Activated naive CD4-positive, alpha-beta T cell treated with anti-CD3 and anti-CD28 coated beads, Interleukin-2, amount 50 U/mL, for 16 hours (primary cell): ENCODE results near the gene ARHGAP1.
A peak's percentile ranks its signal among the peaks of the same experiment; 100 is the strongest.

Experiments used
- DNase-seq: peaks from one replicate; pipeline ENCODE4 v3.0.0-alpha.2; 2020

ARHGAP1 gene

GRCh38 chr11:46700241-46701077 is at the start of gene ARHGAP1, which contains the start of gene ZNF408:
Gene ARHGAP1, minus strand, starts transcription at chr11:46700619. Its CDS starts 4,512 bp downstream, at chr11:46696107.
Gene ZNF408, plus strand, starts transcription at chr11:46701031. Its CDS starts 17 bp downstream, at chr11:46701048.
- DNase-seq, result peak; percentile 99

DNA sequence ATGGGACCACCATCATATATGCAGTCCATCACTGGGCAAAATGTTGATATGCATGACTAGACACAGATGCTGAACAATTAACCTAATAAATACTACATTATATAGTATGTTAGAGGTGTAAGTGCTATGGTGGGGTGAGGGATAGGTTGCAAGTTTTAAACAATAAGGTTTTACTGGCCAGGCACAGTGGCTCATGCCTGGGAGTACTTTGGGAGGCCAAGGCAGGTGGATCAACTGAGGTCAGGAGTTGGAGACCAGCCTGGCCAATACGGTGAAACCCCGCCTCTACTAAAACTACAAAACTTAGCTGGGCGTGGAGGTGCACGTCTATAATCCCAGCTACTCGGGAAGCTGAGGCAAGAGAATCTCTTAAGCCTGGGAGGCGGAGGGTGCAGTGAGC is 46.7 kb upstream of the ARHGAP1 start:
- no peak for DNase-seq

GRCh38 chr11:46745995-46746394 is 45.6 kb upstream of the ARHGAP1 start:
- no peak for DNase-seq

- no peak for DNase-seq
These were observed 44.9 kb upstream of the ARHGAP1 start for GRCh38 chr11:46745328-46745727.

DNA sequence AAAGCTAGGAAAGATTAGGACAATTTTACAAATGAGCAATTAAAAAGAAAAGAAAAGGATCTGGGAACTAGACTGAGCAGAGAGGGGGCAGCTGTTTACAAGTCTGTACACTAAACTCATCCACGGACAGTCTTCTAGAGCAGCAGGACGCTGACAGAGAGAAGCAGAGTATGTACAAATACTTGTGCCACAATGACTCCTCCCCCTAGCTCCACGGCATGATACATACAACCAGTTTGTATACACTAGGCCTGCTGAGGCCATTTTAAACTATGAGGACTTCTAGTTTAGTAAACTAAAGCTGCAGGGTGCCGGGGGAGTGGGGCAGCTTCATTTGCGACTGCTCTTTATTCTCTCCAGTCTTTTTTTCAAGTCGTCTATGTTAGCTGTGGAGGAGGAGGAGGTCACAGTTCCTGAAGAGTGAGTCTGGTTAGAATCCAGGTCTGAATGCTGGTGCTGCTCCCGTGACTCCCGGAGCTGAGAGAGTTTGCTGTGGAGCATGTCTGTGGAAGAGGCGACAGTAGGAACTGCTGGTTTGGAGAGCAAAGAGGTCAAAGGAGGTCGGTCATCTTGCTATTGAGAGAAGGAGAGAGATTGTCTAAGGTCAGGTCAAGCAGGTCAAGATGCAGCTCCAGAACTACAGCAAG is 43.4 kb upstream of the ARHGAP1 start:
- no peak for DNase-seq

GRCh38 chr11:46743043-46743442 is 42.6 kb upstream of the ARHGAP1 start:
- DNase-seq, result no peak

DNA sequence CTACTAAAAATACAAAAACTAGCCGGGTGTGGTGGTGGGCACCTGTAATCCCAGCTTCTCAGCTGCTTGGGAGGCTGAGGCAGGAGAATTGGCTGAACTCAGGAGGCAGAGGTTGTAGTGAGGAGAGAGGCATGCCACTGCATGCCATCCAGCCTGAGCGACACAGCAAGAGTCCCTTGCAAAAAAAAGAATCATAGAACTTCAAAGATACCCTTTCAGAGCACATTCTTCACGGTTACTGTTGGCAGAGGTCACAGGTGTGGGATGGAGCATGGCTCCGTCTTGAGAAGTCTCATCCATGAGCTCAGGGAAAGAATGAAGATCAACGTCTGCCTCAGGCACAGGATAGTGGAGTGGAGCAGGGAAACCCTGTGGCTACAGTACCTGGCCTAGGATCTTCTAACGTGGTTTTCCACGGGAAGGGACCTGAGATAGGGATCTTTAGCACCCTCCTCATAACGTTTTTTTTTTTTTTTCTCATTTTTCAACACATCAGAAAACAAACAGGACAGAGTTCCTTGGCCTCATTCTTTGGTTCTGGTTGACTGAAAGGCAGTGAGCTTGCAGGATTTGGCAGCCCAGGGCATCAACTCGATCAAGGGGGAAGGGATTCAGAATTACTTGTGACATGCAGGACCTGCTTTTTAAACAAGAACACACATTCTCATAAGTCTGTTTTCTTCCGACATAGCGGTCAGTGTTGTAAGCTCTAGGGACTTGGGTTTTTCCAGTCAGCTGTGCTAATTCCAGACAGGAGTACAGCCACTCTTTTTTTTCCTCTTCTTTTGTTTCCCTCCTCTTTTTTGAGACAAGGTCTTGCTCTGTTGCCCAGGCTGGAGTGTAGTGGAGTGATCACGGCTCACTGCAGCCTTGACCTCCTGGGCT is 41.4 kb upstream of the ARHGAP1 start:
- DNase-seq, result no peak

DNA sequence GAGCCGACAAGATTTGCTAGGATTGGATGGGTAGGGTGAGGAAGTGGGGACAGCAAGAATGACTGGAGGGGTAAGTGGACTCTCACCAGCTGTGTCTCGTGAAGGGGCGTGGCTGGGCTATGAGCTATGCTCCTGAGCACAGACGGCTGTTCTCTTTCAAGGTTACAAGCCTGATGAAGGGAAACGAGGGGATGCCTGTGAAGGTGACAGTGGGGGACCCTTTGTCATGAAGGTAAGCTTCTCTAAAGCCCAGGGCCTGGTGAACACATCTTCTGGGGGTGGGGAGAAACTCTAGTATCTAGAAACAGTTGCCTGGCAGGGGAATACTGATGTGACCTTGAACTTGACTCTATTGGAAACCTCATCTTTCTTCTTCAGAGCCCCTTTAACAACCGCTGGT is 38.5 kb upstream of the ARHGAP1 start:
- DNase-seq, result no peak

- no peak for DNase-seq
These were observed 37.3 kb upstream of the ARHGAP1 start for GRCh38 chr11:46737699-46738098.

GRCh38 chr11:46736615-46737014 is 36.2 kb upstream of the ARHGAP1 start:
- no peak for DNase-seq

DNA sequence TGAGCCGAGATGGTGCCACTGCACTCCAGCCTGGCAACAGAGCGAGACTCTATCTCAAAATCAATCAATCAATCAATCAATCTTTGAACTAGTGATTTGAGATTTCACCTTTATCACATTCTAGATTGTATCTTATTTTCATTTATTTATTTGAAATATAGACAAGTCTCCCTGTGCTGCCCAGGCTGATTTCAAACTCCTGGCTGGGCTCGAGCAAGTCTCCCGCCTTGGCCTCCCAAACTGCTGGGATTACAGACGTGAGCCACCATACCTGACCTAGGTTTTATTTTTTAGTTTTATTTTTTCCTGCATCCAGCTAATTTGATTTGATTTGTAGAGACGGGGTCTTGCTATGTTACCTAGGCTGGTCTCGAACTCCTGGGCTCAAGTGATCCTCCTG is 35.7 kb upstream of the ARHGAP1 start:
- no peak for DNase-seq

GRCh38 chr11:46733234-46733633 is 32.8 kb upstream of the ARHGAP1 start:
- no peak for DNase-seq

DNA sequence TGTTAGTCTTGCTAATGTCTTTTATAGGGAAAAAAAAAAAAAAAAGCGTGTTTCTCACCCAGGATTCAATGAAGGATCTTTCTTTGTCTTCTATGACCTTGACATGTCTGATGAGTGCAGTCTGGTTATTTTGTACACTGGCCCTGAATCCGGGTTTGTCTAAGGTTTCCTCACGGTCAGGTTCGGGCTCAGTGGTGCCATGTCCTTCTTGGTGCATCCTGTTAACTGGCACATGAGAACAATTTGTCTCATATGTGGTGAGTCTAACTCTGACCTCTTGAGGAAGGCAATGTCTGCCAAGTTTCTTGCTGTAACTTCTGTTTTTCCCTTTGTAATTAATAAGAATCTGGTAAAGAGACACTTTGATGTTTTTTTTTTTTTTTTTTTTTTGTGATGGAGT is 31.1 kb upstream of the ARHGAP1 start:
- no peak for DNase-seq

DNA sequence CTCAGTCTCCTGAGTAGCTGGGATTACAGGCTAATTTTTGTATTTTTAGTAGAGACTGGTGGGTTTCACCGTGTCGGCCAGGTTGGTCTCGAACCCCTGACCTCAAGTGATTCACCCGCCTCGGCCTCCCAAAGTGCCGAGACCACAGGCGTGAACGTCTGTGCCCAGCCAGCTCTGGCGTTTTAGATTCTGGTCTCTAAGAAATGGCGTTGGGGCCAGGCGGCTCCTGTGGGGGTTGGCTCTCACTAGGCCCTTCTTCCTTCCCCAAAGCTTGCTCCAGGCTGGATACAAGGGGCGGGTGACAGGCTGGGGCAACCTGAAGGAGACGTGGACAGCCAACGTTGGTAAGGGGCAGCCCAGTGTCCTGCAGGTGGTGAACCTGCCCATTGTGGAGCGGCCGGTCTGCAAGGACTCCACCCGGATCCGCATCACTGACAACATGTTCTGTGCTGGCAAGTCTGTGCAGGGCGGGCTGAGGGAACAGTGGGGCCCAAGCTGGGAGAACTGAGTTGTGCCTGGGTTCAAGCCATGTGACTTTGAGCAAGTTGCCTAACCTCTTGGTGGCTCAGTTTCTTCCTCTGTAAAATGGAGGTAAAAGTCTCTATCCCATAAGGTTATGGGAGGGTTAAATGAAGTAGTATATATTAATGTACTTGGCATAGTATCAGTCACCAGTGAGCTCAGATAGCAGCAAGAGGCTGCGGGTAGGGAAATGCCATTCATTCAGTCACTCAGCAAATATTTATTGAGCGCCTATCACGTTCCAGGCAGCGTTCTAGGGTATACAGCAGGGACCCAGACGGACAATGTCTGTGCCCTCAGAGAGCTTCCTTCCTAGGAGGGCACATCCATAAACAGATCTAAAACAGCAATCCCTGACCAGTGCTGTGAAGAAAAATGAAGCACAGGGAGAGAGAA is 28.9 kb upstream of the ARHGAP1 start:
- DNase-seq, result no peak

DNA sequence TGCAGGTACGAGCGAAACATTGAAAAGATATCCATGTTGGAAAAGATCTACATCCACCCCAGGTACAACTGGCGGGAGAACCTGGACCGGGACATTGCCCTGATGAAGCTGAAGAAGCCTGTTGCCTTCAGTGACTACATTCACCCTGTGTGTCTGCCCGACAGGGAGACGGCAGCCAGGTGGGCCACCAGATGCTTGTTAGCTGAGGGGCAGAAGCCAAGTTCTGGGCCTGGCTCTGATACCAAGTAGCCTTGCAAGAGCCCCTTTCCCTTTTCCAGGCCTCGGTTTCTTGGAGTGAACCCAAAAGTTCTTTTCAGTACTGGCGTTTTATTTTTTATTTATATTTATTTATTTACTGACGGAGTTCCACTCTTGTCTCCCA is 28.2 kb upstream of the ARHGAP1 start:
- DNase-seq, result no peak

DNA sequence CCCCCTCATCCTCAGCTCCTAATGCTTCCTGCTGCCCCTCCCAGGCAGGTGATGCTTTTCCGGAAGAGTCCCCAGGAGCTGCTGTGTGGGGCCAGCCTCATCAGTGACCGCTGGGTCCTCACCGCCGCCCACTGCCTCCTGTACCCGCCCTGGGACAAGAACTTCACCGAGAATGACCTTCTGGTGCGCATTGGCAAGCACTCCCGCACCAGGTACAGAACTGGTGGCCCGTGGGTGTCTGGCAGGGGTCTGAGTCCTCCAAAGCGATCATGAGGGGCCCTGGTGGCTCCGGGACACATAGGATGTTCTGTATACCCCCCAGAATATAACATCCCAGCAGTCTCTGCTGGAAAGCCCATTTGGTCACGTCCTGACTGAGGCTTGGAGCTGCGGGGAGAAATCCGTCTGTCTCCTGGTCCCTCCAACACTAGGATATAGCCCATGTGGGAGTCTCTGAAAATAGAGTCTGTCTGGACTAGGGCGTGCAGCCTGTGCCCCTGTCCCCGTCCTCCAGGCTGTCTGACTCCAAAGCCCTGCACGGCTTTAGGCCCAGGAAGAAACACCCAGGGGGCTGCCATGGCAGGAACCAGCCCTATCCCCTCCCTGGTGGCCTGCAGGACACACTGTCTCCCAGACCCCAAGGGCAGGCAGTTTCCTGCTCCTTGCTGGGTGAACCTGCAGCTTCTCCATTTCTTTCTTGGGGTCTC is 27.7 kb upstream of the ARHGAP1 start:
- no peak for DNase-seq

GRCh38 chr11:46726206-46726862 is 25.9 kb upstream of the ARHGAP1 start:
- DNase-seq, result no peak

DNA sequence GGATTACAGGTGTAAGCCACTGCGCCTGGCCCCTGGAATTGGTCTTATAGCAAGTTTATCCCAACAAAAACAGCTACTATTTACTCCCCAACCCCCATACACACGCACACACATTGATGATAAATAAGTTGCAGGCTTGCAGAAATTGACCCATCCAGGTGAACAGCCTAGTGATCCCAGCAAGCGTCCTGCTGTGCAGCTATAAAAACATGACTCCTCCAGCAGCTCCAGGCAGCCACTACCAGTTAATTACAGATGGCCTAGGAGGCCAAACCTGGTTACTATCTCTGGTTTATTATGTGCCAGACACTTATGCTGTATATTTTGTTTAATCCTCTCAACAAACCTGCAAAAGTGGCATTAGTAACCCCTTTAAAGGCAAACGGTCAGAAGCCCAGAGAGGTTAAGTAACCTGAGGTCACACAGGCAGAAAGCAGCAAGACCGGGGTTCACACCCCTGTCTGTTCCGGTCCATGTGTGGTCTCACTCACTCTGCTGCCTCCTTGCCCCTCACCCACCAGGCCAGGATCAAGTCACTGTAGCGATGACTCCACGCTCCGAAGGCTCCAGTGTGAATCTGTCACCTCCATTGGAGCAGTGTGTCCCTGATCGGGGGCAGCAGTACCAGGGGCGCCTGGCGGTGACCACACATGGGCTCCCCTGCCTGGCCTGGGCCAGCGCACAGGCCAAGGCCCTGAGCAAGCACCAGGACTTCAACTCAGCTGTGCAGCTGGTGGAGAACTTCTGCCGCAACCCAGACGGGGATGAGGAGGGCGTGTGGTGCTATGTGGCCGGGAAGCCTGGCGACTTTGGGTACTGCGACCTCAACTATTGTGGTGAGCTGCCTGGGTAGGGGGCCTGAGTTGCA is 25.2 kb upstream of the ARHGAP1 start:
- no peak for DNase-seq

GRCh38 chr11:46724088-46724487 is 23.7 kb upstream of the ARHGAP1 start:
- DNase-seq, result no peak

DNA sequence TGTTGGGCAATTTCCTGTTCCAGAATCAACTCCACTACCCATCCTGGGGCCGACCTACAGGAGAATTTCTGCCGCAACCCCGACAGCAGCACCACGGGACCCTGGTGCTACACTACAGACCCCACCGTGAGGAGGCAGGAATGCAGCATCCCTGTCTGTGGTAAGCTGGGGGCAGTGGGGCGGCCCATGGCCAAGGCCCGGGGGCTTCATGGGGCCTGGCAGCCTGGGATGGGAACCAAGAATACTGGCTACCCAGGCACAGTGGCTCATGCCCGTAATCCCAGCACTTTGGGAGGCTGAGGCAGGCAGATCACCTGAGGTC is 22.9 kb upstream of the ARHGAP1 start:
- no peak for DNase-seq
